K562 (cell line): ENCODE results near the gene PRKCQ. TPM values are rescaled to one million over a fixed set of nuclear protein-coding genes. Genes with fewer than 3 reads are reported as not detected.

Experiments used
- ATAC-seq: fragments of 200-7000 bp; cut with Tn5 transposase; 3 replicates; pipeline ENCODE4 v1.9.1; 2020; ENCODE audit warnings: moderate library complexity
- BruUV-seq: library from RNA; stranded (reverse); fragments of 400-500 nt; replicated peaks from 2 replicates; lab custom pipeline; 2021; lab: Mats Ljungman, UMichigan
- CTCF ChIA-PET: fragments of 300-600 bp; formaldehyde crosslinking; extraction: SDS; loops from one replicate; lab custom pipeline; 2021; ENCODE audit warnings: low intra/inter-chr PET ratio; lab: Yijun Ruan, JAX
- POLR2A ChIA-PET: fragments of 300-600, 350-650 bp; sonication (Branson Sonifier 250); formaldehyde crosslinking; extraction: SDS; loops from one replicate; lab custom pipeline; 2021; ENCODE audit warnings: antibody characterized with exemption, inconsistent platforms; lab: Yijun Ruan, JAX
- DNase-seq, 4 experiments: peaks; one replicate each; pipeline versions ENCODE4 v3.0.0 to v3.0.0-alpha.2; 2011 to 2018; ENCODE audit warnings: low spot score in 3 of 4, mixed read lengths in 3 of 4; ENCODE audit errors: extremely low read depth in 1 of 4
- FAIRE-seq: peaks from 2 replicates; lab custom pipeline; 2011; peaks lifted over from hg19 to GRCh38; lab: Jason Lieb, UNC
- H2AFZ ChIP-seq: 2 replicates; pipeline ENCODE4 v1.6.0; 2011; ENCODE audit warnings: low read depth, low read length, control low read depth, inconsistent platforms
- H3K27ac ChIP-seq: fragments of 200-600 bp; 3 replicates; pipeline ENCODE4 v1.8.0; 2011; ENCODE audit warnings: low read depth, mild to moderate bottlenecking, control low read depth, inconsistent platforms, low read length, moderate library complexity, mixed read lengths; ENCODE audit errors: extremely low read depth
- H3K27me3 ChIP-seq, 2 experiments: fragments of 300-600 bp in 1 of 2; 2 replicates in 1 of 2; 3 replicates in 1 of 2; pipeline versions ENCODE4 v1.6.0 to v1.8.0; 2011; ENCODE audit warnings: inconsistent platforms in 2 of 2, low read length in 2 of 2, mild to moderate bottlenecking in 1 of 2, mixed read lengths in 1 of 2, moderate library complexity in 1 of 2; ENCODE audit not compliant: control insufficient read depth in 2 of 2, insufficient read depth in 2 of 2
- H3K36me3 ChIP-seq: fragments of 300-600 bp; 3 replicates; pipeline ENCODE4 v1.8.0; 2011; ENCODE audit warnings: mild to moderate bottlenecking, low read length, inconsistent platforms; ENCODE audit not compliant: control insufficient read depth, insufficient read depth
- H3K4me1 ChIP-seq, 2 experiments: fragments of 200-600 bp in 1 of 2; replicated peaks in 1 of 2; 2 replicates in 1 of 2; 3 replicates in 1 of 2; pipeline versions ENCODE4 v1.5.1 to v1.8.0; 2011; ENCODE audit warnings: inconsistent platforms in 2 of 2, low read length in 2 of 2, mild to moderate bottlenecking in 1 of 2, mixed read lengths in 1 of 2, moderate library complexity in 1 of 2; ENCODE audit not compliant: control insufficient read depth in 2 of 2, insufficient read depth in 2 of 2
- H3K4me2 ChIP-seq: 2 replicates; pipeline ENCODE4 v1.6.1; 2011; ENCODE audit warnings: low read length, control low read depth, inconsistent platforms, mixed read lengths; ENCODE audit not compliant: insufficient read depth
- H3K4me3 ChIP-seq: fragments of 200-600 bp; sonication (generic), shearing (Covaris generic); 2 replicates; pipeline ENCODE4 v1.5.1; 2016; ENCODE audit warnings: control low read depth, inconsistent platforms
- H3K79me2 ChIP-seq: fragments of 200-600 bp; 3 replicates; pipeline ENCODE4 v1.8.0; 2011; ENCODE audit warnings: low read length, inconsistent platforms; ENCODE audit not compliant: control insufficient read depth, insufficient read depth
- H3K9ac ChIP-seq, 2 experiments: 2 replicates each; pipeline versions ENCODE4 v1.6.0 to v1.6.1; 2011; ENCODE audit warnings: low read depth in 2 of 2, low read length in 2 of 2, control low read depth in 1 of 2, inconsistent platforms in 1 of 2, mild to moderate bottlenecking in 1 of 2, mixed read lengths in 1 of 2; ENCODE audit not compliant: insufficient read depth in 1 of 2
- H3K9me1 ChIP-seq: one replicate; pipeline ENCODE4 v1.6.0; 2011; ENCODE audit warnings: inconsistent platforms, mild to moderate bottlenecking, low read length, moderate library complexity; ENCODE audit not compliant: control insufficient read depth, insufficient read depth
- H3K9me3 ChIP-seq: replicated peaks from 2 replicates; pipeline ENCODE4 v1.5.1; 2011; ENCODE audit warnings: low read depth, low read length, inconsistent platforms; ENCODE audit not compliant: control insufficient read depth, insufficient read depth
- H4K20me1 ChIP-seq: replicated peaks from 2 replicates; pipeline ENCODE4 v1.6.1; 2011; ENCODE audit warnings: low read length, inconsistent platforms, mixed read lengths; ENCODE audit not compliant: control insufficient read depth, insufficient read depth
- BACH1 ChIP-seq: fragments of 200-800 bp; sonication (Bioruptor generic); IDR thresholded peaks from 2 replicates; pipeline ENCODE4 v1.6.1; 2016; ENCODE audit warnings: missing genetic modification characterization, missing compliant biosample characterization
- CEBPB ChIP-seq: fragments of 450-650 bp; IDR thresholded peaks from 2 replicates; pipeline ENCODE4 v1.6.1; 2016; ENCODE audit warnings: missing genetic modification characterization, missing compliant biosample characterization
- FUS ChIP-seq: fragments of 200-400 bp; formaldehyde crosslinking; optimal IDR thresholded peaks from 2 replicates; pipeline ENCODE3; 2017; ENCODE audit warnings: low read depth, low read length
- HSF4 ChIP-seq: fragments of 250-450 bp; sonication (Bioruptor Pico); IDR thresholded peaks from 2 replicates; pipeline ENCODE4 v2.1.2; 2022; ENCODE audit warnings: mild to moderate bottlenecking, moderate library complexity, borderline replicate concordance
- KLF16 ChIP-seq: IDR thresholded peaks from 2 replicates; pipeline ENCODE4 v1.6.1; 2016; ENCODE audit warnings: antibody characterized with exemption
- PATZ1 ChIP-seq: fragments of 250-450 bp; sonication (Bioruptor Pico); IDR thresholded peaks from 2 replicates; pipeline ENCODE4 v1.5.0; 2020; ENCODE audit warnings: mild to moderate bottlenecking, borderline replicate concordance
- SAFB ChIP-seq: fragments of 200-400 bp; formaldehyde crosslinking; IDR thresholded peaks from 2 replicates; pipeline ENCODE4 v1.6.1; 2017; ENCODE audit warnings: low read depth, low read length, borderline replicate concordance
- SIN3B ChIP-seq: fragments of 450-650 bp; IDR thresholded peaks from 2 replicates; pipeline ENCODE4 v1.6.1; 2017; ENCODE audit warnings: low read depth, mild to moderate bottlenecking, moderate library complexity
- TAF7 ChIP-seq: fragments of 450-650 bp; IDR thresholded peaks from 2 replicates; pipeline ENCODE4 v1.6.1; 2016; ENCODE audit warnings: missing genetic modification characterization, missing compliant biosample characterization
- USF1 ChIP-seq: sonication (generic); formaldehyde crosslinking; IDR thresholded peaks from 2 replicates; pipeline ENCODE4 v1.9.0; 2022; ENCODE audit warnings: mild to moderate bottlenecking, missing genetic modification reagents
- XRCC4 ChIP-seq: IDR thresholded peaks from one replicate; pipeline ENCODE4 v1.6.1; 2011; ENCODE audit not compliant: insufficient read depth, insufficient read length; ENCODE audit errors: extremely low read depth
- ZFP91 ChIP-seq: sonication (generic); formaldehyde crosslinking; IDR thresholded peaks from 2 replicates; pipeline ENCODE4 v1.8.0; 2022; ENCODE audit warnings: mild to moderate bottlenecking, missing genetic modification reagents
- ZNF165 ChIP-seq: fragments of 250-450 bp; sonication (Bioruptor Pico); IDR thresholded peaks from 2 replicates; pipeline ENCODE4 v1.4.0; 2020; ENCODE audit warnings: borderline replicate concordance
- ZNF280A ChIP-seq: fragments of 450-650 bp; IDR thresholded peaks from 2 replicates; pipeline ENCODE4 v1.6.1; 2018; ENCODE audit warnings: mild to moderate bottlenecking, low read depth; ENCODE audit not compliant: partially characterized antibody
- WGBS: fragments of 100-300 bp; shearing (Covaris generic); methylation state at CpG from one replicate; pipeline ENCODE4 v1.1.6; 2016; ENCODE audit warnings: low coverage, mixed read lengths; ENCODE audit not compliant: insufficient coverage; ENCODE audit errors: missing lambda C conversion rate; 5-methylcytosine and 5-hydroxymethylcytosine counted together
- in situ Hi-C: fragments of 300-500 bp; cut with MboI; formaldehyde crosslinking; loops from 4 replicates; pipeline ENCODE4 v1.15.0; 2018; ENCODE audit warnings: inconsistent platforms, mixed read lengths
- intact Hi-C: fragments of 100-400 bp; cut with micrococcal nuclease; formaldehyde crosslinking; loops from 2 replicates; pipeline ENCODE4 v1.14.2; 2022
- polyA plus RNA-seq, 8 experiments: library from polyadenylated mRNA; depleted of rRNA in 4 of 8; stranded (reverse) in 5 of 8; unstranded in 3 of 8; fragments of >200 nt; fragmentation: Nextera tagmentation in 2 of 8; fragmentation: Illumina TruSeq in 1 of 8; extraction: Ambion mirVana in 2 of 8; extraction: Trizol in 1 of 8; gene quantifications; 2 replicates each; pipeline versions ENCODE4 v1.2.1 to v1.2.3, GENCODE V29; 2011 to 2014; ENCODE audit warnings: inconsistent platforms in 1 of 8, missing spikeins in 1 of 8
- total RNA-seq, 7 experiments: library from RNA; depleted of rRNA in 6 of 7; stranded (reverse); fragments of >200 nt in 6 of 7; fragmentation: Illumina TruSeq in 2 of 7; extraction: Trizol in 2 of 7; gene quantifications; 2 replicates each; pipeline versions ENCODE4 v1.2.1 to v1.2.3, GENCODE V29; 2011 to 2021; ENCODE audit warnings: low replicate concordance in 1 of 7

Gene PRKCQ
- total and polyA plus RNA-seq, 9 of the 15 experiments (the other 6 are each of a cell fraction or from before 2014, with no cell fraction given) = 4.4 to 23.3 (median 14.6) TPM

GRCh38 chr10:6514180-6514579 is 65.9 kb downstream of the PRKCQ start:
- CTCF ChIA-PET = no interaction called here
- FAIRE-seq = no peak
- ATAC-seq = no peak
- TF ChIP-seq USF1 (CRISPR knock-in tag) (no peak), FUS (no peak), CEBPB (tag) (no peak), XRCC4 (no peak), ZNF280A (no peak), TAF7 (tag) (no peak), SIN3B (no peak), SAFB (no peak), ZFP91 (CRISPR knock-in tag) (no peak), HSF4 (CRISPR knock-in tag) (no peak), PATZ1 (CRISPR knock-in tag) (no peak), ZNF165 (CRISPR knock-in tag) (no peak), KLF16 (no peak), BACH1 (tag) (no peak)

More at GRCh38 chr10:6514180-6514579, 65.9 kb downstream of the PRKCQ start:
- H3K27ac ChIP-seq = no peak overlapping the region
- H3K9me3 ChIP-seq = peaks cover 12% of the 10 kb centered on the region
- POLR2A ChIA-PET = interaction anchor here (0.8 kb wide), 1 partner anchor 53 kb away, joined by 3 read pairs; no protein-coding TSS in a partner anchor
- 76% methylated on average over 7 of the region's 7 CpGs for WGBS
- no peak overlapping the region for H2AFZ ChIP-seq
- no peaks in the 10 kb centered on the region for H3K9me1 ChIP-seq
- in situ Hi-C loops = no loop called here
- H3K4me1 ChIP-seq = peaks cover 0 to 21% of the 10 kb centered on the region in 2 experiments; a peak in 4 of 5 replicates
- no peaks in the 10 kb centered on the region for H3K79me2 ChIP-seq
- no peak overlapping the region for H3K4me2 ChIP-seq
- intact Hi-C loops = no loop called here
- BruUV-seq = no TSS peak
- no peaks in the 10 kb centered on the region for H4K20me1 ChIP-seq
- peaks cover 26% of the 10 kb centered on the region for H3K36me3 ChIP-seq
- no peak overlapping the region for H3K4me3 ChIP-seq
- no peaks in the 10 kb centered on the region; a peak in 1 of 5 replicates for H3K27me3 ChIP-seq
- H3K9ac ChIP-seq = no peak overlapping the region
- DNase-seq = no peak
